ENCODE data around the gene PAK5.

DNA sequence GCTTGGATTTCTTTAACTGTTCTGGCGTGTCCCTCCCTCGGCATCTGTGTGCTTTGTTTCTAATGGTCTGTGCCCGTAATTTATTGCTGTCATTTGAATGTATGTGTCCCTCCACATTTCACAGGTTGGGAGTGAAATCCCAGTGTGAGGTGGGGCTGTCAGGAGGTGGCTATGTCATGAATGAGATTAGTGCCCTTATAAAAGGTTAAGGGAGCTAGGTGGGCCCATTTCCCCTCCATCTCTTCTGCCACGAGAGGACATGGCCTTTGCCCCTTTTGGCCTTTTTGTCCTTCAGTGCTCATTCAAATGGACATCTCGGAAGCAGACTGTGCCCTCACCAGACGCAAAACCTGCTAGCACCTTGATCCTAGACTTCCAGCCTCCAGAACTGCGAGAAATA is 228.2 kb downstream of the PAK5 start:
- TF ChIP-seq, protein P1, sequence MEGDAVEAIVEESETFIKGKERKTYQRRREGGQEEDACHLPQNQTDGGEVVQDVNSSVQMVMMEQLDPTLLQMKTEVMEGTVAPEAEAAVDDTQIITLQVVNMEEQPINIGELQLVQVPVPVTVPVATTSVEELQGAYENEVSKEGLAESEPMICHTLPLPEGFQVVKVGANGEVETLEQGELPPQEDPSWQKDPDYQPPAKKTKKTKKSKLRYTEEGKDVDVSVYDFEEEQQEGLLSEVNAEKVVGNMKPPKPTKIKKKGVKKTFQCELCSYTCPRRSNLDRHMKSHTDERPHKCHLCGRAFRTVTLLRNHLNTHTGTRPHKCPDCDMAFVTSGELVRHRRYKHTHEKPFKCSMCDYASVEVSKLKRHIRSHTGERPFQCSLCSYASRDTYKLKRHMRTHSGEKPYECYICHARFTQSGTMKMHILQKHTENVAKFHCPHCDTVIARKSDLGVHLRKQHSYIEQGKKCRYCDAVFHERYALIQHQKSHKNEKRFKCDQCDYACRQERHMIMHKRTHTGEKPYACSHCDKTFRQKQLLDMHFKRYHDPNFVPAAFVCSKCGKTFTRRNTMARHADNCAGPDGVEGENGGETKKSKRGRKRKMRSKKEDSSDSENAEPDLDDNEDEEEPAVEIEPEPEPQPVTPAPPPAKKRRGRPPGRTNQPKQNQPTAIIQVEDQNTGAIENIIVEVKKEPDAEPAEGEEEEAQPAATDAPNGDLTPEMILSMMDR (IDR thresholded peaks at IDR 0.05), result no peak
- TF ChIP-seq EZH2 (IDR thresholded peaks at IDR 0.05; ENCODE audit: borderline replicate concordance, insufficient read depth, low read depth, low read length, poor library complexity, severe bottlenecking), result no peak

Data from B cell (primary cell).